Endothelial cell of umbilical vein (primary cell): Measurements from ENCODE around the gene HDAC9. TPM values are rescaled to one million over a fixed set of nuclear protein-coding genes. Genes with fewer than 3 reads are reported as not detected.

Source experiments
- BruUV-seq: library from RNA; stranded (reverse); fragments of 400-500 nt; replicated peaks from 2 replicates; lab custom pipeline; 2021; lab: Mats Ljungman, UMichigan
- CTCF ChIA-PET: fragments of 300-600, 350-600 bp; sonication (Branson Sonifier 250); formaldehyde crosslinking; loops from one replicate; lab custom pipeline; 2021; ENCODE audit warnings: antibody characterized with exemption, inconsistent platforms; lab: Charles Lee
- POLR2A ChIA-PET: fragments of 300-600, 350-600 bp; sonication (Branson Sonifier 250); formaldehyde crosslinking; loops from one replicate; lab custom pipeline; 2021; ENCODE audit warnings: antibody characterized with exemption, inconsistent platforms; lab: Charles Lee
- DNase-seq: peaks from one replicate; pipeline ENCODE4 v3.0.0-alpha.2; 2011; ENCODE audit warnings: low read depth, low spot score
- FAIRE-seq: peaks from 2 replicates; lab custom pipeline; 2011; peaks lifted over from hg19 to GRCh38; lab: Jason Lieb, UNC
- H2AFZ ChIP-seq: 2 replicates; pipeline ENCODE4 v1.6.0; 2012; ENCODE audit warnings: low read depth, low read length, control low read depth, inconsistent platforms
- H3K27ac ChIP-seq: 2 replicates; pipeline ENCODE4 v1.5.1; 2011; ENCODE audit warnings: low read depth, mild to moderate bottlenecking, control low read depth, low read length, moderate library complexity; ENCODE audit not compliant: insufficient read depth
- H3K27me3 ChIP-seq, 2 experiments: 2 replicates each; pipeline versions ENCODE4 v1.6.0 to v1.6.1; 2011; ENCODE audit warnings: low read length in 2 of 2, mixed read lengths in 1 of 2; ENCODE audit not compliant: control insufficient read depth in 2 of 2, insufficient read depth in 2 of 2
- H3K36me3 ChIP-seq, 2 experiments: 2 replicates in 1 of 2; 3 replicates in 1 of 2; pipeline ENCODE4 v1.5.1; 2011; ENCODE audit warnings: low read length in 2 of 2, mild to moderate bottlenecking in 1 of 2, moderate library complexity in 1 of 2; ENCODE audit not compliant: control insufficient read depth in 2 of 2, insufficient read depth in 2 of 2; ENCODE audit errors: extremely low read depth in 1 of 2
- H3K4me1 ChIP-seq: 3 replicates; pipeline ENCODE4 v1.5.1; 2011; ENCODE audit warnings: mild to moderate bottlenecking, low read length; ENCODE audit not compliant: control insufficient read depth, insufficient read depth; ENCODE audit errors: extremely low read depth
- H3K4me2 ChIP-seq: 2 replicates; pipeline ENCODE4 v1.6.1; 2011; ENCODE audit warnings: low read length, control low read depth, mixed read lengths; ENCODE audit not compliant: insufficient read depth
- H3K4me3 ChIP-seq, 3 experiments: fragments of 200-600 bp in 1 of 3; sonication (generic), shearing (Covaris generic) in 1 of 3; replicated peaks in 1 of 3; 2 replicates each; pipeline ENCODE4 v1.5.1; 2011 to 2016; ENCODE audit warnings: control low read depth in 3 of 3, low read length in 3 of 3, mild to moderate bottlenecking in 2 of 3, inconsistent platforms in 1 of 3, low read depth in 1 of 3, moderate library complexity in 1 of 3; ENCODE audit not compliant: insufficient read depth in 1 of 3
- H3K79me2 ChIP-seq: 2 replicates; pipeline ENCODE4 v1.6.0; 2012; ENCODE audit warnings: low read length, inconsistent platforms; ENCODE audit not compliant: control insufficient read depth, insufficient read depth
- H3K9ac ChIP-seq: replicated peaks from 2 replicates; pipeline ENCODE3; 2011; ENCODE audit warnings: low read length, control low read depth; ENCODE audit not compliant: insufficient read depth; ENCODE audit errors: extremely low read depth
- H3K9me1 ChIP-seq: replicated peaks from 3 replicates; pipeline ENCODE4 v1.6.0; 2011; ENCODE audit warnings: mild to moderate bottlenecking, low read length; ENCODE audit not compliant: control insufficient read depth, insufficient read depth; ENCODE audit errors: extremely low read depth
- H3K9me3 ChIP-seq: replicated peaks from 2 replicates; pipeline ENCODE4 v1.5.1; 2012; ENCODE audit warnings: low read length, inconsistent platforms; ENCODE audit not compliant: control insufficient read depth, insufficient read depth
- H4K20me1 ChIP-seq: replicated peaks from 2 replicates; pipeline ENCODE3; 2011; ENCODE audit warnings: mild to moderate bottlenecking, low read length; ENCODE audit not compliant: control insufficient read depth, insufficient read depth; ENCODE audit errors: extremely low read depth
- EZH2 ChIP-seq: IDR thresholded peaks from 2 replicates; pipeline ENCODE4 v1.6.1; 2012; ENCODE audit warnings: borderline replicate concordance, low read depth, mild to moderate bottlenecking, moderate library complexity, low read length, inconsistent platforms; ENCODE audit not compliant: severe bottlenecking
- FOS ChIP-seq: IDR thresholded peaks from 2 replicates; pipeline ENCODE4 v1.6.1; 2011; ENCODE audit warnings: mild to moderate bottlenecking, low read length, moderate library complexity, borderline replicate concordance; ENCODE audit not compliant: insufficient read depth
- GATA2 ChIP-seq: IDR thresholded peaks from 2 replicates; pipeline ENCODE4 v1.7.0; 2011; ENCODE audit warnings: low read depth, mild to moderate bottlenecking, moderate library complexity, mixed read lengths, low read length; ENCODE audit not compliant: insufficient read length, insufficient read depth
- JUN ChIP-seq: IDR thresholded peaks from 2 replicates; pipeline ENCODE4 v1.6.1; 2011; ENCODE audit warnings: borderline replicate concordance, low read depth; ENCODE audit not compliant: insufficient read length, insufficient read depth
- MYC ChIP-seq: IDR thresholded peaks from one replicate; pipeline ENCODE4 v1.6.1; 2011; ENCODE audit warnings: mild to moderate bottlenecking, low read depth, low read length
- POLR2A ChIP-seq: IDR thresholded peaks from 2 replicates; pipeline ENCODE4 v1.6.1; 2012; ENCODE audit warnings: low read depth, mild to moderate bottlenecking, control low read depth, low read length
- POLR2AphosphoS5 ChIP-seq: IDR thresholded peaks from 2 replicates; pipeline ENCODE4 v1.6.1; 2012; ENCODE audit warnings: low read depth, mild to moderate bottlenecking, control low read depth, low read length, moderate library complexity; ENCODE audit not compliant: insufficient read depth
- dilution Hi-C: fragments of 300-500 bp; cut with MboI; formaldehyde crosslinking; loops from one replicate; pipeline ENCODE4 v1.15.0; 2019; ENCODE audit warnings: low sequenced_read_pairs; ENCODE audit not compliant: extremely low pct_ligation_motif_present
- intact Hi-C: fragments of 100-400 bp; cut with micrococcal nuclease; formaldehyde crosslinking; loops from one replicate; pipeline ENCODE4 v1.10.0; 2022
- polyA plus RNA-seq, 4 experiments: library from polyadenylated mRNA; depleted of rRNA in 3 of 4; stranded (reverse) in 3 of 4; unstranded in 1 of 4; fragments of >200 nt; gene quantifications; 2 replicates each; pipeline versions ENCODE4 v1.2.1 to v1.2.3, GENCODE V29; 2011 to 2012; ENCODE audit warnings: missing spikeins in 1 of 4
- total RNA-seq: library from RNA; stranded (reverse); gene quantifications from 2 replicates; pipeline ENCODE4 v1.2.3, GENCODE V29; 2021
- TF ChIP-seq, protein P1 (sequence below), 2 donors: IDR thresholded peaks; 1 replicate in 1 of 2; 2 replicates in 1 of 2; pipeline ENCODE4 v1.5.1; 2011; ENCODE audit warnings: low read length in 2 of 2, mild to moderate bottlenecking in 2 of 2, moderate library complexity in 2 of 2, control low read depth in 1 of 2, inconsistent platforms in 1 of 2, low read depth in 1 of 2; ENCODE audit not compliant: insufficient read depth in 1 of 2; ENCODE audit errors: extremely low read depth in 1 of 2
- TF ChIP-seq, protein P2 (sequence below): IDR thresholded peaks from 2 replicates; pipeline ENCODE4 v1.6.1; 2011; ENCODE audit not compliant: insufficient read depth, insufficient read length

Gene HDAC9
- total and polyA plus RNA-seq, 2 donors (not counting 3 experiments of a cell fraction or from before 2014, with no cell fraction given) = 1.8 to 11.6 TPM

DNA sequence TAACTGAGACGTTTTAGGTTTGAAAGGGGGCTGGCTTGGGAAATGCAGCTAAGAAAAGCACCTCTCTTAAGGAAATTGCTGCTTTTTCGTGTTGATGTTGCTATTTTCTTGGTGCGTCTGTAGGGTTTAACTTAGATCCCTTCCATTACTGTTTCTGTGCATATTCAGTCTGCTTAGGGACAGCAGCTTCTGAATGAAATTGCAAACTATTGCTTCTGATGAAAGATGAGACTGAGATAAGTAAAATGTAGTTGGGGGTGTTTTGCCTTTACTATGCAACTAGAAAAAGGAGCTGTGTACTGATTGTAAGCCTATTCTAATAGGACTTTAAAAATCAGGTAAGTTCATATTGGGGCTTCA is 772 bp downstream of the HDAC9 start:
- POLR2A ChIA-PET = no interaction called here
- Histone ChIP-seq H3K4me1 (peaks cover 4% of the 10 kb centered on the region), H3K27ac (no peak overlapping the region), H3K9ac (no peak overlapping the region), H4K20me1 (no peaks in the 10 kb centered on the region), H3K9me3 (no peaks in the 10 kb centered on the region), H3K79me2 (no peaks in the 10 kb centered on the region), H2AFZ (no peak overlapping the region), H3K4me2 (no peak overlapping the region), H3K9me1 (no peaks in the 10 kb centered on the region), H3K36me3 (no peaks in the 10 kb centered on the region), H3K4me3 (no peak overlapping the region), H3K27me3 (no peaks in the 10 kb centered on the region)
- BruUV-seq = no TSS peak
- intact Hi-C loops (loop anchor here (5.0 kb wide), 1 partner anchor 89 kb away; no protein-coding TSS in a partner anchor), dilution Hi-C loops (no loop called here)
- TF ChIP-seq EZH2 = no peak
- TF ChIP-seq JUN = no peak
- TF ChIP-seq, protein P1, sequence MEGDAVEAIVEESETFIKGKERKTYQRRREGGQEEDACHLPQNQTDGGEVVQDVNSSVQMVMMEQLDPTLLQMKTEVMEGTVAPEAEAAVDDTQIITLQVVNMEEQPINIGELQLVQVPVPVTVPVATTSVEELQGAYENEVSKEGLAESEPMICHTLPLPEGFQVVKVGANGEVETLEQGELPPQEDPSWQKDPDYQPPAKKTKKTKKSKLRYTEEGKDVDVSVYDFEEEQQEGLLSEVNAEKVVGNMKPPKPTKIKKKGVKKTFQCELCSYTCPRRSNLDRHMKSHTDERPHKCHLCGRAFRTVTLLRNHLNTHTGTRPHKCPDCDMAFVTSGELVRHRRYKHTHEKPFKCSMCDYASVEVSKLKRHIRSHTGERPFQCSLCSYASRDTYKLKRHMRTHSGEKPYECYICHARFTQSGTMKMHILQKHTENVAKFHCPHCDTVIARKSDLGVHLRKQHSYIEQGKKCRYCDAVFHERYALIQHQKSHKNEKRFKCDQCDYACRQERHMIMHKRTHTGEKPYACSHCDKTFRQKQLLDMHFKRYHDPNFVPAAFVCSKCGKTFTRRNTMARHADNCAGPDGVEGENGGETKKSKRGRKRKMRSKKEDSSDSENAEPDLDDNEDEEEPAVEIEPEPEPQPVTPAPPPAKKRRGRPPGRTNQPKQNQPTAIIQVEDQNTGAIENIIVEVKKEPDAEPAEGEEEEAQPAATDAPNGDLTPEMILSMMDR (IDR thresholded peaks at IDR 0.05; ENCODE audit: extremely low read depth in 1 of 2, insufficient read depth in 1 of 2, low read depth in 1 of 2, low read length in 2 of 2) = no peak
- no peak for TF ChIP-seq MYC
- no peak for TF ChIP-seq FOS
- TF ChIP-seq POLR2AphosphoS5 = no peak
- TF ChIP-seq GATA2 = no peak
- TF ChIP-seq, protein P2, sequence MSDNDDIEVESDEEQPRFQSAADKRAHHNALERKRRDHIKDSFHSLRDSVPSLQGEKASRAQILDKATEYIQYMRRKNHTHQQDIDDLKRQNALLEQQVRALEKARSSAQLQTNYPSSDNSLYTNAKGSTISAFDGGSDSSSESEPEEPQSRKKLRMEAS = no peak
- TF ChIP-seq POLR2A = no peak
- FAIRE-seq = no peak
- no peak for DNase-seq
- CTCF ChIA-PET = interaction anchor here (1.0 to 3.3 kb wide), 5 partner anchors 8 to 144 kb away, joined by 3 to 12 read pairs (median 7); no protein-coding TSS in a partner anchor
